Dendritic cell treated with granulocyte-macrophage colony-stimulating factor and Interleukin-4, amounts not matched to agents 40 ng/mL and 50 ng/mL, for 4 days (primary cell): ENCODE measurements around the gene FOLH1.
"Not testable (repeated sequence)": the region's sequence is repeated elsewhere in the genome, so short reads cannot be mapped to it uniquely, and the experiment has no call there.

ENCODE experiments used
- H3K27ac Mint-ChIP-seq: one replicate; pipeline ENCODE4 v1.8.0; 2022; ENCODE audit warnings: mild to moderate bottlenecking, mixed read lengths
- H3K27me3 Mint-ChIP-seq: one replicate; pipeline ENCODE4 v1.8.0; 2022; ENCODE audit warnings: mild to moderate bottlenecking, mixed read lengths
- H3K36me3 Mint-ChIP-seq: one replicate; pipeline ENCODE4 v1.8.0; 2022; ENCODE audit warnings: low read depth, mixed read lengths
- H3K4me1 Mint-ChIP-seq: one replicate; pipeline ENCODE4 v1.8.0; 2022; ENCODE audit warnings: low read depth, mixed read lengths
- H3K4me3 Mint-ChIP-seq: one replicate; pipeline ENCODE4 v1.8.0; 2022; ENCODE audit warnings: mild to moderate bottlenecking, moderate library complexity, mixed read lengths
- H3K9me3 Mint-ChIP-seq: one replicate; pipeline ENCODE4 v1.8.0; 2022; ENCODE audit warnings: mixed read lengths
- intact Hi-C: fragments of 100-400 bp; cut with micrococcal nuclease; formaldehyde crosslinking; loops from one replicate; pipeline ENCODE4 v1.15.0; 2022

Gene FOLH1

GRCh38 chr11:49102356-49102755 is 106.0 kb downstream of the FOLH1 start:
- intact Hi-C loops, H3K36me3 Mint-ChIP-seq, H3K4me3 Mint-ChIP-seq, H3K4me1 Mint-ChIP-seq, H3K27me3 Mint-ChIP-seq, H3K27ac Mint-ChIP-seq: not testable (repeated sequence)
- H3K9me3 Mint-ChIP-seq: peaks cover 24% of the 10 kb centered on the region
